Body of pancreas (tissue), 4 donors: ENCODE data around the gene KRTCAP2.

ENCODE experiments used
- POLR2A ChIP-seq, 3 donors: fragments of 450-650 bp; IDR thresholded peaks; one replicate each; pipeline ENCODE4 v1.6.1; 2016; ENCODE audit warnings: antibody characterized with exemption in 3 of 3, mild to moderate bottlenecking in 2 of 3
- TF ChIP-seq, protein P1 (sequence below), 7 experiments: fragments of 450-650 bp in 4 of 7; fragments of 200-600 bp in 3 of 7; sonication (generic) in 3 of 7; IDR thresholded peaks; one replicate each; pipeline ENCODE4 v1.5.1; 2016 to 2019; ENCODE audit warnings: antibody characterized with exemption in 7 of 7

DNA sequence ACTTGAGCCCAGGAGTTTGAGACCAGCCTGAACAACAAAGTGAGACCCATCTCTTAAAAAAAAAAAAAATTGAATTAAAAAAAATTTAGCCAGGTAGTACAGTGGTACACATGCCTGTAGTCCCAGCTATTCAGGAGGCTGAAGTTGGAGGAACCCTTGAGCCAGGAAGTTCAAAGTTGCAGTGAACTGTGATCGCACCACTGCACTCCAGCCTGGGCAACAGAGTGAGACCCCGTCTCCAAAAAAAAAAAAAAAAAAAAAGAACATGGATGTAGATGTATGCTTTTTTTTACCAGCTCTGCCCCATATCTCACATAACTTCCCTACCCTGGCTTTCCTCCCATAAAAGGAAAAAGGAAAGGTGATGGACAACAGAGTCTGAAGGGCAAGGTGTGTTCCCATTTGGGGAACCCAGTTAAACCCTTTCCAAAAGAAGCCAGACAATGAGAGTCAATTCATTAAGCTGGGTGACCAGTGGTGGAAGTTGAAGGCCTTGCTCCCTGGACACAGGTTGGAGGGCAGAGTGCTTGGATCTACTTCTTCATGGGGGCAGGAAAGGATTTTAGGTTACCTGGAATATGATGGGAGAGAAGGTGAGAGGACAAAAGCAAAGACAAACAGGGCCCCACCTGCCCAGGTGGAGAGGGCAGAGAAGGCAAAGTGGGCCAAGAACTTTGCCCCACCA is 2.9 kb downstream of the KRTCAP2 start:
- TF ChIP-seq, protein P1, sequence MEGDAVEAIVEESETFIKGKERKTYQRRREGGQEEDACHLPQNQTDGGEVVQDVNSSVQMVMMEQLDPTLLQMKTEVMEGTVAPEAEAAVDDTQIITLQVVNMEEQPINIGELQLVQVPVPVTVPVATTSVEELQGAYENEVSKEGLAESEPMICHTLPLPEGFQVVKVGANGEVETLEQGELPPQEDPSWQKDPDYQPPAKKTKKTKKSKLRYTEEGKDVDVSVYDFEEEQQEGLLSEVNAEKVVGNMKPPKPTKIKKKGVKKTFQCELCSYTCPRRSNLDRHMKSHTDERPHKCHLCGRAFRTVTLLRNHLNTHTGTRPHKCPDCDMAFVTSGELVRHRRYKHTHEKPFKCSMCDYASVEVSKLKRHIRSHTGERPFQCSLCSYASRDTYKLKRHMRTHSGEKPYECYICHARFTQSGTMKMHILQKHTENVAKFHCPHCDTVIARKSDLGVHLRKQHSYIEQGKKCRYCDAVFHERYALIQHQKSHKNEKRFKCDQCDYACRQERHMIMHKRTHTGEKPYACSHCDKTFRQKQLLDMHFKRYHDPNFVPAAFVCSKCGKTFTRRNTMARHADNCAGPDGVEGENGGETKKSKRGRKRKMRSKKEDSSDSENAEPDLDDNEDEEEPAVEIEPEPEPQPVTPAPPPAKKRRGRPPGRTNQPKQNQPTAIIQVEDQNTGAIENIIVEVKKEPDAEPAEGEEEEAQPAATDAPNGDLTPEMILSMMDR (IDR thresholded peaks at IDR 0.05): no peak
- TF ChIP-seq POLR2A (IDR thresholded peaks at IDR 0.05): no peak
